Nephron (organoid): ENCODE measurements around the gene LSP1.

ENCODE experiments used
- H3K27ac Mint-ChIP-seq, 3 experiments: 2 replicates each; pipeline ENCODE4 v1.8.0; 2020; ENCODE audit warnings: mixed read lengths in 3 of 3, mild to moderate bottlenecking in 2 of 3, moderate library complexity in 1 of 3
- H3K27me3 Mint-ChIP-seq: 2 replicates; pipeline ENCODE4 v1.8.0; 2021; ENCODE audit warnings: low read depth, mild to moderate bottlenecking, moderate library complexity, mixed read lengths
- H3K36me3 Mint-ChIP-seq: 2 replicates; pipeline ENCODE4 v1.8.0; 2020; ENCODE audit warnings: low read depth, mixed read lengths
- H3K4me1 Mint-ChIP-seq: 2 replicates; pipeline ENCODE4 v1.8.0; 2020; ENCODE audit warnings: mixed read lengths
- H3K4me3 Mint-ChIP-seq, 3 experiments: 2 replicates each; pipeline ENCODE4 v1.8.0; 2020; ENCODE audit warnings: mild to moderate bottlenecking in 3 of 3, mixed read lengths in 3 of 3, moderate library complexity in 2 of 3
- H3K9me3 Mint-ChIP-seq: 2 replicates; pipeline ENCODE4 v1.8.0; 2020; ENCODE audit warnings: mixed read lengths
- TF ChIP-seq, protein P1 (sequence below), 3 experiments: fragments of 200-600 bp; sonication (generic); IDR thresholded peaks; one replicate each; pipeline ENCODE4 v1.5.0; 2021; ENCODE audit warnings: antibody characterized with exemption in 3 of 3; ENCODE audit not compliant: unreplicated experiment in 3 of 3

Gene LSP1

GRCh38 chr11:1879342-1879940, 26.6 kb downstream of the LSP1 start:
- no peaks in the 10 kb centered on the region for H3K27me3 Mint-ChIP-seq
- TF ChIP-seq, protein P1, sequence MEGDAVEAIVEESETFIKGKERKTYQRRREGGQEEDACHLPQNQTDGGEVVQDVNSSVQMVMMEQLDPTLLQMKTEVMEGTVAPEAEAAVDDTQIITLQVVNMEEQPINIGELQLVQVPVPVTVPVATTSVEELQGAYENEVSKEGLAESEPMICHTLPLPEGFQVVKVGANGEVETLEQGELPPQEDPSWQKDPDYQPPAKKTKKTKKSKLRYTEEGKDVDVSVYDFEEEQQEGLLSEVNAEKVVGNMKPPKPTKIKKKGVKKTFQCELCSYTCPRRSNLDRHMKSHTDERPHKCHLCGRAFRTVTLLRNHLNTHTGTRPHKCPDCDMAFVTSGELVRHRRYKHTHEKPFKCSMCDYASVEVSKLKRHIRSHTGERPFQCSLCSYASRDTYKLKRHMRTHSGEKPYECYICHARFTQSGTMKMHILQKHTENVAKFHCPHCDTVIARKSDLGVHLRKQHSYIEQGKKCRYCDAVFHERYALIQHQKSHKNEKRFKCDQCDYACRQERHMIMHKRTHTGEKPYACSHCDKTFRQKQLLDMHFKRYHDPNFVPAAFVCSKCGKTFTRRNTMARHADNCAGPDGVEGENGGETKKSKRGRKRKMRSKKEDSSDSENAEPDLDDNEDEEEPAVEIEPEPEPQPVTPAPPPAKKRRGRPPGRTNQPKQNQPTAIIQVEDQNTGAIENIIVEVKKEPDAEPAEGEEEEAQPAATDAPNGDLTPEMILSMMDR (IDR thresholded peaks at IDR 0.05; ENCODE audit: unreplicated experiment in 3 of 3) = no peak
- peaks cover 21% of the 10 kb centered on the region for H3K4me1 Mint-ChIP-seq
- no peak overlapping the region for H3K4me3 Mint-ChIP-seq
- no peaks in the 10 kb centered on the region for H3K36me3 Mint-ChIP-seq
- no peaks in the 10 kb centered on the region for H3K9me3 Mint-ChIP-seq
- peak overlapping the region; percentile 75 to 98 (median 94) for H3K27ac Mint-ChIP-seq

DNA sequence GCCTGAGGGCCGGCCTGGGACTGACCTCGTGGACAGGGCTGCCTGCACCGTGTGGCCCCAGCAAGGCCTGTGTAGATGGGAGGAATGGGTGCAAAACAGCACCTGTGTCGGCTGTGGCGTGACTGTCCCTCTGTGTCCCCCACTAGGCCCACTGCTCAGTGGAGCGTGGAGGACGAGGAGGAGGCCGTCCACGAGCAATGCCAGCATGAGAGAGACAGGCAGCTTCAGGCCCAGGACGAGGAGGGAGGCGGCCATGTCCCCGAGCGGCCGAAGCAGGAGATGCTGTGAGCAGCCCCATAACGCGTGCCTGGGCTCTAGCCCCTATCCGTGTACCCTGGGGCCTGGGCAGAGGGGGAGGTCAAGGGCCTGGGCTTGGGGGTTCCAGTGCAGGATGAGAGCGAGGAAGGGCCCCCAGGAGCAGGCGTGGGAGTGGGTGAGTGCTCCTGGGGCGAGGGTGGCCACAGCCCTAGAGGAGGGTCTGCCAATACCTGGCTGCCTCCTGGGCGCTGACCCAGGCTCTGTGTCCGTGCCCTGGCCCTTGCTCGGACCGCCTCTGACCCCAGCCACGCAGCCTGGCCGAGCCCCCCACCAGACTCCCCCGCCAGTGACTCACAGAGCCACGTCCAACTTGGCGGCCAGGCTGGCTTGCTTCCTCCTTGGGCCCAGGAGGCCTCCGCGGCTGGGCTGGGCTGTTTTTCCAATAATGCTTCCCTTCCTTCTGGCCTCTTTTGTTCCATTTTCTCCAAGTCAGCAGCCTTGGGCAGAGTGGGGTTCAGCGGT, 27.2 kb downstream of the LSP1 start:
- H3K27me3 Mint-ChIP-seq = no peaks in the 10 kb centered on the region
- H3K4me3 Mint-ChIP-seq = no peak overlapping the region
- peaks cover 20% of the 10 kb centered on the region for H3K4me1 Mint-ChIP-seq
- no peaks in the 10 kb centered on the region for H3K9me3 Mint-ChIP-seq
- peak overlapping the region; percentile 75 to 98 (median 94) for H3K27ac Mint-ChIP-seq
- H3K36me3 Mint-ChIP-seq = no peaks in the 10 kb centered on the region
- TF ChIP-seq, protein P1 (IDR thresholded peaks at IDR 0.05; ENCODE audit: unreplicated experiment in 3 of 3) = no peak

DNA sequence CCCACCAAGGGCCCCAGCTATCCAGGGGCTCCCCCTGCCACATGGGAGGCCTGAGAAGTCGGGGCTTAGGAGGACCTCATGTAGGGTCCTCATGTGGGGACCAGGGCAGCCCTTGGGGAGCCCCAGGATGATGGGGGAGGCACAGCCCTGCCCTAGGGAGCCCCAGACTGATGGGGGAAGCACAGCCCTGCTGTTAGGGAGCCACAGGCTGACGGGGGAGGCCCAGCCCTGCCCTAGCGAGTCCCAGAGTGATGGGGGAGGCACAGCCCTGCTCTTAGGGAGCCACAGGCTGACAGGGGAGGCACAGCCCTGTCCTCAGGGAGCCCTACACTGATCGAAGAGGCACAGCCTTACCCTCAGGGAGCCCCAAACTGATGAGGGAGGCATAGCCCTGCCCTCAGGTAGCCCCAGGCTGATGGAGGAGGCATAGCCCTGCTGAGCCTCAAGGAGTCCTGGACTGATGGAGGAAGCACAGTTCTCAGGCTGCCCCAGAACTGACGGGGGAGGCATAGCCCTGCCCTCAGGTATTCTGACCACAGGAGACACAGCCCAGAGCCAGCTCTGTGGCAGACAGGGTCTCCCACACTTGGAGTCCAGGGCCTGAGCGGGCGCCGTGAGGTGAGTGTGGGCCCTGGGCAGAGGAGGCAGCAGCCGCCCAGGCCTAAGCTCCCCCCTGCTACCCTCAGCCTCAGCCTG, 28.0 kb downstream of the LSP1 start:
- no peaks in the 10 kb centered on the region for H3K9me3 Mint-ChIP-seq
- H3K4me1 Mint-ChIP-seq = peaks cover 16% of the 10 kb centered on the region
- no peaks in the 10 kb centered on the region for H3K36me3 Mint-ChIP-seq

DNA sequence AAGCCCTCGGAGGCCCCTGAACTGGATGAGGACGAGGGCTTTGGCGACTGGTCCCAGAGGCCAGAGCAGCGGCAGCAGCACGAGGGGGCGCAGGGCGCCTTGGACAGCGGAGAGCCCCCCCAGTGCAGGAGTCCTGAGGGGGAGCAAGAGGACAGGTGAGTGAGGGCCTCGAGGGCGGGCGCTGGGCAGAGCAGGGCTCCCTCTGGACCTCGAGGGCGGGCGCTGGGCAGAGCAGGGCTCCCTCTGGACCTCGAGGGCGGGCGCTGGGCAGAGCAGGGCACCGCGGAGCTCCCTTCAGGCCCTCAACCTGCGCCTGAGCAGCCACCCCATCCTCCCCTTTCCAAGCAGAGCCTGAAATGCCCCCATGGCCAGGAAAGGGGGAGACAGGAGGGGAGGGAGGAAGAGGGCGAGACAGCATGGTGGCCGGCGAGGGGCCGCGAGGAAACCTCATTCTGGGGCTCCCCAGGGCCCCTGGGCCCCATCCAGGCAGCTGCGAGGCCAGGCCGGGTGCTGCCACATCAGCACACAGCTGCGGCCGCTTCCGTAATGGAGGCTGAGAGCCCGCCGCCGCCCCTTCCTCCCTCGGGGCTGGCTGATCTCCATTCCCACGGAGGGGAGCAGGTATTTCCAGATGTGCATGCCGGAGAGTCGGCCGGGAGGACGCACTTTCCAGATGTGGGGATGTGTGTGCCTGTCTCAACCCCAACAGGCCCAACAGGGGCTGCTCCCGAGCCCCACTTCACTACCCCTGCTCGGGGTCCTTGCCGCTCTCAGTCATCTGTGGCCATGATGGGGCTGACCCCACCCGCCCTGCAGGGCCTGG, 28.8 kb downstream of the LSP1 start:
- Mint-ChIP-seq H3K4me1 (peaks cover 16% of the 10 kb centered on the region), H3K27ac (peak overlapping the region; percentile 73 to 98 (median 94)), H3K36me3 (no peaks in the 10 kb centered on the region), H3K4me3 (no peak overlapping the region), H3K27me3 (no peaks in the 10 kb centered on the region), H3K9me3 (no peaks in the 10 kb centered on the region)
- TF ChIP-seq, protein P1 (IDR thresholded peaks at IDR 0.05; ENCODE audit: unreplicated experiment in 3 of 3) = no peak

More for the DNA sequence above, 28.0 kb downstream of the LSP1 start:
- Mint-ChIP-seq H3K27me3 (no peaks in the 10 kb centered on the region), H3K27ac (peak overlapping the region; percentile 75 to 98 (median 94)), H3K4me3 (no peak overlapping the region)
- TF ChIP-seq, protein P1 (IDR thresholded peaks at IDR 0.05; ENCODE audit: unreplicated experiment in 3 of 3) = no peak

GRCh38 chr11:1882265-1883238, 29.7 kb downstream of the LSP1 start:
- Mint-ChIP-seq H3K27ac (peak overlapping the region; percentile 72 to 77 (median 73)), H3K4me3 (no peak overlapping the region), H3K27me3 (no peaks in the 10 kb centered on the region), H3K36me3 (no peaks in the 10 kb centered on the region), H3K4me1 (peaks cover 13% of the 10 kb centered on the region), H3K9me3 (no peaks in the 10 kb centered on the region)
- TF ChIP-seq, protein P1 (IDR thresholded peaks at IDR 0.05; ENCODE audit: unreplicated experiment in 3 of 3) = peak; percentile 93 to 97 (median 96)
